T-helper 2 cell treated with Interferon-gamma antibody and Interleukin-4, amounts not matched to agents 100 ng/mL and 5 ng/mL, for 36 hours (primary cell): ENCODE results near the gene ALG14. TPM values are rescaled to one million over a fixed set of nuclear protein-coding genes. Genes with fewer than 3 reads are reported as not detected.
"Not testable (repeated sequence)": the region's sequence is repeated elsewhere in the genome, so short reads cannot be mapped to it uniquely, and the experiment has no call there.

Experiments used
- intact Hi-C: fragments of 100-400 bp; cut with micrococcal nuclease; formaldehyde crosslinking; loops from one replicate; pipeline ENCODE4 v1.15.1; 2023
- total RNA-seq: library from RNA; stranded (reverse); gene quantifications from 2 replicates; pipeline ENCODE4 v1.2.3, GENCODE V29; 2022

The ALG14 gene, protein sequence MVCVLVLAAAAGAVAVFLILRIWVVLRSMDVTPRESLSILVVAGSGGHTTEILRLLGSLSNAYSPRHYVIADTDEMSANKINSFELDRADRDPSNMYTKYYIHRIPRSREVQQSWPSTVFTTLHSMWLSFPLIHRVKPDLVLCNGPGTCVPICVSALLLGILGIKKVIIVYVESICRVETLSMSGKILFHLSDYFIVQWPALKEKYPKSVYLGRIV
- 3.0 and 3.2 TPM in 2 replicates for total RNA-seq

DNA sequence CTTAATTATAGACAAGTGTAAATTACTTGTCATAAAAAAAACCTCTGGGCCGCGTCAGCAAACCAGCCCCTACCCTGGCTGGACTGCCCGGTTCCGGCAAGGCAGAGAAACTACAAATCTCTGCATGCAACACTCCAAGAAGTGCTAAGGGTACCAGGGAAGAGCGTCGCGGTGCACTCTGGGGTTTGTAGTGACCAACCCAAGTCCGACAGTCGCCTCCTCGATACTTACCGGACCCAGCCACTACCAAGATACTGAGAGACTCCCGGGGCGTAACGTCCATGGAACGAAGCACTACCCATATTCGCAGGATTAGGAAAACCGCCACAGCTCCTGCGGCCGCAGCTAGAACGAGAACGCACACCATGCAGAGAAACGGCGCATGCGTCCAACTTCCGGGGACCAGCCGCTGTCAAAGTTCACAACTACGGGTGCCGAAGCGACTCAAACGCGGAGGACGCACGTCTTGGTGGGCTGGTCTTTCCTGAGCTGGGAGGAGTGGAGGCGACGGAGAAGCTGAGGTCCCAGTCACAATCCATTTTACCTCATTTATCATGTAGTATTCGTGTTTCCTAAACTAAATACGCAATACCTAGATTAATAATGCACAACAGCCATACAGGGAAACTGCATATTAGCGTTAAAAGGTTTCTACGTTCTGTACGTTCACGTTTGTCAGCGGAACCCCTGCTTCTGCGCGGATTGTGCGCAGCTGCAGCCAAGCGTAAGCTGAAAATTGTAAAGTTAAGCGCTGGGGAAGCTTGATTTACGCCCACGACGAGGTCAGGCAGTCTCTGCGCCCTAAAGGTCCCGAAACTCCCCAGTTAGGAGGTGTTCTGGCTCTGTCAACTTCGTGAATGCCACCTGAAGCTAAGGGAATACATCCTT is at the start of gene ALG14:
Gene ALG14, minus strand, starts transcription at position 420 of the 888 bp plus-strand sequence. Its CDS starts 53 bp downstream, at position 367.
- intact Hi-C loops, result loop anchor here (1.0 to 5.0 kb wide), 4 partner anchors 44 to 835 kb away; partner anchors contain the start of genes ABCD3, ARHGAP29 and RWDD3

DNA sequence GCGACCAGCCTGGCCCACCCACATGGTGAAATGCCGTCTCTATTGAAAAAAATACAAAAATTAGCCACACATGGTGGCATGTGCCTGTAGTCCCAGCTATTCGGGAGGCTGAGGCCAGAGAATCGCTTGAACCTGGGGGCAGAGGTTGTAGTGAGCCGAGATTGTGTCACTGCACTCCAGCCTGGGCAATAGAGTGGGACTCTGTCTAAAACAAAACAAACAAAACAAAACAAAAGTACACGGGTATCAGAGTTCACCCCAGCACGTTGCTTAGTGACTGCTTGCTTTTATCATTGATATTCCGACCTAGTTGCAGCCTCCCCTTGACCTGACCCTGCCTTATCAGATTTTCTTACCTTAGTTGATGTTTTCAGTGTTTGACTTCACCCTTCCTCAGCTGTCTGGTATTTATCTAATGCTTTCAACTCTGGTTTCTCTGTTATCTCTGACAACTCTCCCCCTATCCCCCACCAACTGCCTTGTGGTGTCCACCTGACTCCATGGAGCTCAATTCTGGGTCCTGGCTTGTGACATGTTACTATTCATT is 49.5 kb upstream of the ALG14 start:
- intact Hi-C loops, result no loop called here

DNA sequence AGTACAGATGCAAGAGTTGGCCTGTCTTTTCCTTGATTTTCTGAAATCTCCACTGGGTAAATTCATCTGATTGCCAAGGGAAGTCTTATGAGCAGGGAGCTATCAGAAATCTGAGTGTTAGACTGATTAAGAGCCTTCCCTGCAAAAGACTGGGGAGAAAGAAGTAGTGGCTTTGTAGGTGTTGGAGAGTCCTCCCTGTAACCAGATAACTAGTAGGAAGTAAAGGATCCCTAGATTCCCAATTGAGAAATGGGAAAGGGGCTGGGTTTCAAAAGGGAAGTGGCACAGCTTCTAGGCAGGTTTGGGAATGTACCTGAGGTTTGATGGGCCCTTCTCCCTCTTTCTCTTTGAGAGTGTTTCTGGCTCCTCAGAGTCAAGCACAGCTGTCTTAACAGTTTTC is 46.5 kb upstream of the ALG14 start:
- intact Hi-C loops, result loop anchor here (10.0 kb wide), 1 partner anchor 116 kb away; the partner anchor contains the start of gene RWDD3

DNA sequence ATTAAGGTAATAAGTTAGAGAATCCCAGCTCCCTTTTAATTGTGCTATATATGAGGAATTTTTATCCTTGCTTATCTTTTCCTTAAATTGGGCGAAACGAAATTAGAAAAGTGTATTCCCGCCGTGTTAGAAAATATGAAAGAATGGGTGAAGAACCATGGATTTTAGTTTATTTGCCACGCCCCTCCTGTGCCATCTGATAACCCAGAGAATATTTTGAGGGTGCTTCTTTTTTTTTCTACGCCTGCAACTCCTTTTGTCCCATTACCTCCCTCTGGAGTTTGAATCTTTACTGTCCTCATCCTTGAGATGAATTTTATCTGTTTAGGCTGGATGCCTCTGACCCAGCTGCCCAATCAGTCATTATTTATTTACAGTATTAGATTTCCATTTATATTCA is 46.0 kb upstream of the ALG14 start:
- intact Hi-C loops, result loop anchor here (10.0 kb wide), 1 partner anchor 116 kb away; the partner anchor contains the start of gene RWDD3

DNA sequence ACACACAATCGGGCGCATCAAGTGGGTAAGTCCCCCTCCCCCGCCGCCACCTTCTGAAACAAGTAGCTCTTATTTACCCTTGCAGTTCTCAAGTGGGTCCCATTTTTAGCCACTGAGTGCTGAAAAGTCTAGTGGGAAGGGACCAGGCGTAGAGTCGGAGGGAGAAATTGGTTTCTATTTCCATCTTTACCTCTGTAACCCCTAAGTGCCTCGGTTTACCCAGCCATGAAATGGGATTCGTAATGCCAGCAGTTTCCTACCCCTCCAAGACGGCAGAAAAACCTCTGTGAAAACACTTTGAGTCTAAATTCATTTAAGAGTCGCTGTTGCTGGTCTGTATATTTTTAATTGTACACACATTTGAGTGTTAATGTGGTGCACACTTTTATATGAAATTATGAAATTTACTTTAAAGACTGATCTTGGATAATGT is 45.3 kb upstream of the ALG14 start:
- intact Hi-C loops, result loop anchor here (10.0 kb wide), 1 partner anchor 117 kb away; the partner anchor contains the start of gene RWDD3

DNA sequence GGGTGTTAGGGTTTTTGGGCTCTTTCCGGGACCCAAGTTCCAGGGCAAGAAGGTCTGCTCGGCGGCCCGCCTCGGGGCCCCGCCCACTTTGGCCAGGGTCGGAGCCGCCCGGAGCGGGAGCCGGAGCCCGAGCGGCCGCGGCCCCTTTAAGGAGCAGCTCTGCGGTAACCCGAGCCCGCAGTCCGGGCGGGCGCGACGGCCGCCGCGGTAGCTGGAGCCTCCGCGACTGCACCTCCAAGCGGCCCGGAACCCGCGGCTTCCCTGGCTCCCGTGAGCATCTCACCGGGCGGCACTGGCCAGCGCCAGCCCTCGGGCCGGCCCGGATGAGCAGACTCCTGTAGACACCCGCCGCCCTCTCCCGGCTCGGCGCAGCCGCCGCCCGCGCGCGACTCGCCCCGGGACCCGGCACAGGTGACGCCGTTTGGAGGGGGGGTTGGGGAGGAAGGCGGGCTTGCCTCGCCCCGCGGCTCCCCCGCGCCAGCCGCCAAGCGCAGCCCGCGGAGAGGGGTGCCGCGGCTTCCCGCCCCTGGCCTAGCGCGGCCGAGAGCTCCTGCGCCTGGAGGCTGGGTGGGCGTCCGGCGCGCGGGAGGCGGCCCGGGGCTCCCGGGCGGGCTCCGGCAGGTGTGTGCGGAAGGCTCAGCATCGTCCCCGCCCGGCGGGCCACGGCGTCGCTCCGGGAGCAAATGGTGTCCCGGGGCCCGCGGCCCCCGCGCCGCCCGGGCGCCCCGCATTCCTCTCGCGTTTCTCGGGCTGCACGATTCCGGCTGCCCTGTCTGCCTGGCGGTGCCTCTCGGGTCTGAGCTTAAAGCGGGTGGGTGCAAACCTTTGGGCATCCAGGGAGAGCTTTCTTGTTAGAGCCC is 44.7 kb upstream of the ALG14 start, which contains the start of gene TLCD4:
Gene TLCD4, plus strand, starts transcription at position 149 of the 860 bp plus-strand sequence. CDS start 26,547 bp downstream, outside the sequence.
- intact Hi-C loops, result loop anchor here (10.0 kb wide), 1 partner anchor 117 kb away; the partner anchor contains the start of gene RWDD3

DNA sequence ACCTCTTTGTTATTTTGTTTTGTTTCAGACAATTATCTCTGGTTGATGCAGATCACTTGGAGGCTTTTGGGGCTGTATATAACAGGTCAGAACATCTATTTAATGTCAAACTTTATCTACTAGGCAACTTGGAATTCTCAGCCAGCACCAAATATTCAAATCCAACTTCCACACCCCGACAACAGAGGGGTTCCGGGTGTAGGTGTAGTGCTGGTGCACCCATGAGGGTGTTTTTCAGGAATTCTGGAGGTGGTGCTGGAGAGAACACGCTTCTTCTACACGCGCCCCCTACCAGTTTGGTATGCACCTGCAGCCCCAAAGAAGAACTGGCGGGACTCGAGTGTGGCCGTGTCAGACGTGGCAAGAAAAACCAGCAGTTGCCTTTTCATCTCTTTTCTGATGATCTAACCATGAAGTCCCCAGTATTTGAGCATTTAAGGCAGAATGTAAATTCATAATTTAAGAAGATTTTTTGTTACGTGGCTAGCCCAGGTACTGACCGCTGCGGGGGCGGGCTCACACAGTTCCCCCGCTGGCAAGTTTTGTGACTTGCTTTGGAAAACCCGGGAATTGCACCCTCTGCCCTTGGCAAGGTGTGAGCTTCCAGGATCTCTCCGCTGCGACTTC is 43.9 kb upstream of the ALG14 start:
- intact Hi-C loops, result loop anchor here (1.0 to 10.0 kb wide), 2 partner anchors 43 to 118 kb away; partner anchors contain the start of gene RWDD3

DNA sequence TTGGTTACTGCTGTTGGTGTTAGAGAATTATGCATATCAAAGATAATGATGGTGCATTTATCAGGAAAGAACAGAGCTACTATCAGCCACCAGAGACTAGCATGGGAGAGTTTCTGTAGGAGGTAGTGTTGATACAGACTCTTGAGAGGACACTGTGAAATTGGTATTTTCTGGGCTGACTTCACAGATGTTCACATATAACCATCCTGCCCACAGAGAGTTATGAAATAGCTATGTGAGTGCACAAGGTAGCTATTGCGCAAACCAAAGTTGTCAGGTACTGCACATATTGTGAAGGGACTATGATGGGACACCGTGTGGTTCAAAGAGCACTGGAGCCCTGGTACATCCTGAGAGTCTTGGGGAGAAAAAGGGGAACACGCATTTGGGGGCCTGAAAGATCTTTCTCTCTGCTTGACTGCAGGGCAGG is 43.0 kb upstream of the ALG14 start:
- intact Hi-C loops, result loop anchor here (1.0 to 10.0 kb wide), 2 partner anchors 42 to 119 kb away; partner anchors contain the start of gene RWDD3

DNA sequence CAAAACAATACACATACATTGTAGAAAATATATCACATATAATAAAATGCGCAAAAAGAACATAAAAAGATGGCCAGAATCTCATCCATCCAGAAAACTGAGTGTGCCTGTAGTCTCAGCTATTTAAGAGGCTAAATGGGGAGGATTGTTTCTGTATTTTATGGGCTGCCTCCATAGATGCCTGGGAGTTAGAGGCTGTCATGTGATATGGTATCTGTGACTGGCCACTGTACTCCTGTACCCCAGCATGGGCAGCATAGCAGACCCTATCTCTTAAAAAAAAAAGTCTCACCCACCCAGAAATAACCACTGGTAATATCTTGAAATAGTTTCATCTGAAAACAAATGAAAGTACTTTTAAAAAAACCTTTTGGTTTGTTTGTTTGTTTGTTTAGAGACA is 40.9 kb upstream of the ALG14 start:
- intact Hi-C loops, result loop anchor here (10.0 kb wide), 1 partner anchor 121 kb away; the partner anchor contains the start of gene RWDD3

DNA sequence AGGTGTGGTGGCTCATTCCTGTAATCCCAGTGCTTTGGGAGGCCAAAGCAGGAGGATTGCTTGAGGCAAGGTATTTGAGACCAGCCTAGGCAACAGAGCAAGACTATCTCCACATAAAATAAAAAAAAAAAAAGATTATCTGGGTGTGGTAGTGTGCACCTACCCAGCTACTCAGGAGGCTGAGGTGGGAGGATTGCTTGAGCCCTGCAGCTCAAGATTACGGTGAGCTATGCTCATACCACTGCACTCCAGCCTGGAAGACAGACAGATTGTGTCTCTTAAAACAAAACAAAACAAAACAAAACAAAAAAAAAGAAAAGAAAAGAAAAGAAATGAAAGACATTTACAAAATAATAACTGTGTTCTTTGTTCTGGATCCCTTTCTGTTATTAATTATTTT is 38.3 kb upstream of the ALG14 start:
- intact Hi-C loops, result loop anchor here (10.0 kb wide), 1 partner anchor 124 kb away; the partner anchor contains the start of gene RWDD3

DNA sequence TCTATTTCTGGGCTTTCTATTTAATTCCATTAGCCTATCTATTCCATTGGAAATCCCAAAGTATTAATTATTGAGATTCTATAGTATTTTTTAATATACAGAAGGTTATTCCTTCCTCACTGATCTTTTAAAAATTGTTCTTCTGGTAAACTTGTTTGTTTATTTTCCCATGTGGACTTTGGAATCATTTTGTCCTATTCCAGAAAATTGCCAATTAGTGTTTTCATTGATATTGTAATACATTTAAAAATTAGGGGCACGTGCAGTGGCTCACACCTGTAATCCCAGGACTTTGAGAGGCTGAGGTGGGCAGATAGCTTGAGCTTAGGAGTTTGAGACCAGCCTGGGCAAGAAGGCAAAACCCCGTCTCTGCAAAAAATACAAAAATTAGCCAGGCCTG is 36.0 kb upstream of the ALG14 start:
- intact Hi-C loops, result no loop called here

DNA sequence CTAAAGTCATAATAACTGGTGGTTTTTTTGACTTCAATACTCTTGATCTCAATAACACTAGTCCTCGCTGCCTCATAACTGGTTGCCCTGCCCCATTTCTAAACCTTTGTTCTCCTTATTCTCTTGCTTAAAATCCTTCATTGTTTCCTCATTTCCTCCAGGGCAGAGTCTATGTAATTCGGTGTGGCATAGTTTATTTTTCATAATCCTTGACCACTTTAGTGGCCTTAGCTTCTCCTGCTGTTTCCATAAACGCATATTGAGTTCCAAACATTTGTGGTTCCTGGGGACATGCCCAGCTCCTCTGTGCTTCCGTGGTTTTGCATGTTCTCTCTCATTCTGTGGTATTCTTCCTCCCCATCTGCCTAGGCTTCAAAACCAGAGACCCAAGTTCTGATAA is 25.4 kb upstream of the ALG14 start:
- intact Hi-C loops, result no loop called here

DNA sequence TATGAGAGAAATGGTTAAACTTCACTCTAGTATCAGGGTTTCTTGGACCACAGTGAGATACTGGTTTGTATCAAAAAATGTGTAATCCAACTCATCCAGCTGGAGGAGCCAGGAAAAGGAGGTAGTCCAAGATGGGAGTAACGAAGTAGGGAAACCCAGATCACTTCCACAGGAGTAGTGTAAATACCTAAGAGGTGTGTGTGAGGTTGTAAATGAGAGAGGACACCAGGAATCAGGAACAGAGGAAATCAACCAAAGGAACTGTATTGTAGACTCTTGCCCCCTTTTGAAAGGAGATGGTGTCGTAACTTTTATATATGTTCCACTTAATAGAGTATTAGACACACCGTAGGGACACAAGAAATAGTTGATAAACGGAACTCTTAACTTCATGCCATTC is 24.7 kb upstream of the ALG14 start:
- intact Hi-C loops, result no loop called here

DNA sequence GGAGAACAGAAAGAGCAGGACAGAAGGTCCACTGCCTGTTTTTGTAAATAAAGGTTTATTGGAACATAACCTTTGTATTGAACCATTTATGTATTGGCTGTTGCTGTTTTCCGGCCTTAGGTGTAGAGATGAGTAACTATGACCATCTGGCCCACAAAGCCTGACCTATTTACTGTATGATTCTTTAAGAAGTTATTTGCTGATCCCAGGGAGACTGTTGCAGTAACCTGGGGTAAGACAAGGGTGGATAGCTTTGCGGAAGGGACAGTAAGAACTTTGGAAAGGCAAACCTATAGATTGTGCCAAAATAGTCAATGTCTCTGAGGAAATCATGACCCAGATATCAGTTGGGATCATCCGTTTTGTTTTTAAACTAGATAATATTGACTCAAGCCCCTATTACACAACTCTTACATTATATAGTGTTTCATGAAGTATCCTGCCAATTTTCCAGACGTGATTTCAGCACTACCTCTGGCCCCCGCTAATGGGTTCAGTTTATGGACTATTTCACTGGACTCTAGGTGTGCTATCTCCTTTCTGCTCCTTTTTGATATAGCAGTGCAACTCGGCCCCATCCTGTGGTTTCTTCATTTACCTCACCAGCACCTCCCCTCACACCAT is 23.6 kb upstream of the ALG14 start:
- intact Hi-C loops, result no loop called here

DNA sequence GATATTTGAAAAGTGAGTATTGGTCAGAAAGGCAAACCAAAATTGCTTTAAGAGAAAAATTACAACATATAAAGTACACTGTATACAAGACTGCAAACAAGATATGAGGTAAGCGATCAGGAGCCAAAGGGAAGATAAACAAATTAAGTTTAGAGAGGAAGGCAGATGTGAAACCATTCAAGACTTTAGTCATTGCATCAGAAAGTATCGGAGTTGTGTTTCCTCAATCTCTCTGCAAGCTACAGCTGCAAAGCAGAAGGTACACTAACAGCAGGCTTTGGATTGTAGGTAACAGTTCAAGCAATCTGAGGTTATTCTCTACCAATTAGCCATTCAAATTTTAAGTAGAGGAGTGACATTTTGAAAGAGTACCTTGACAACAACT is 23.1 kb upstream of the ALG14 start:
- intact Hi-C loops, result no loop called here

DNA sequence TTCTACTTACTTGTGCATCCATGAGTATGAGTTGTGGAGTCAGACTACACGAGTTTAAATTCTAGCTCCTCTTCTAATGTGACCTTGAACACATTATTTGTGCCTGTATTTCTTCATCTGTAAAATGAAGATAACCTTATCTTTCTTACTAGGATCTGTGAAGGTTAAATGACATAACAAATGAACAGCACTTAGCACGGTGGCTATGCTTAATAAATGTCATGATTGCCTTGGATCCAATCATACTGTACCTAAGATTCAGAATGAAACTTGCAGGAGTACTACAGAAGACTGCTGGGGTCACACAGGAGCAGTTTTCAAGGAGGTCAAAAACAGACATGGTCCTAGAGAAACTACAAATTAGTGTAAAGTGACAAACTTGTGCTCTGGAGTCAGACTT is 22.2 kb upstream of the ALG14 start:
- intact Hi-C loops, result no loop called here

DNA sequence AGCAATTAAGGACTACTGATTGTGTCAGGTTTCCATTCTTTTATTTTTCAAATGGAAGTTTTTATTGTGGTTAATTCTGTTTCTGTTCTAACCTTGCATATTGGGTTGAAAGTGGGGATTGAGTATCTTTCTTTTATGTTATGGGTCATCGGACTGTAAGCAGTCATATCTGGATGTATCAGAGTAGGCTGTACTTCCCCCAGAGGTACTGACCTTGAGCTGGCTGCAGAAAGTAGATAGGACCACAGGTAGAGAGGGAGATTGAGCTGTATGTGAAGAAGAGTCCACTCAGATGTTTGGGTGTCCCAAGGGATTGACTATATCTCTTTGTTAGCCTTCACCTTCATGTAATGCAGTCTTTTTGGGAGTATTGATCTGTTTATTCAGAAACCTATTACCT is 20.5 kb upstream of the ALG14 start:
- intact Hi-C loops, result no loop called here

DNA sequence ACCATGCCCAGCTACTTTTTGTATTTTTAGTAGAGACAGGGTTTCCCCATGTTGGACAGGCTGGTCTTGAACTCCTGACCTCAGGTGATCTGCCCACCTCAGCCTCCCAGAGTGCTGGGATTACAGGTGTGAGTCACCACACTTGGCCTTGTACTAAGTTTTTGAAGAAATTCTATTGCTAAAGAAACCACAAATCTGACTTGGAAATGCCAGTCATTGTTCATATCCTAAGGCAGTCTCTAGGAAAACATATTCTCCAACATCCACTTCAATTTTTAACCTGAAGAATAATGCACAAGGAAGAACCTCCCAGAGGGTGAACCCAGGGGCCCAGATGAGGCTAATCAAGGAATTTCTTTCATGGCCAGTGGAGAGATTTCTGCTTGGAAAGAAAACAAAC is 20.1 kb upstream of the ALG14 start:
- intact Hi-C loops, result not testable (repeated sequence)

DNA sequence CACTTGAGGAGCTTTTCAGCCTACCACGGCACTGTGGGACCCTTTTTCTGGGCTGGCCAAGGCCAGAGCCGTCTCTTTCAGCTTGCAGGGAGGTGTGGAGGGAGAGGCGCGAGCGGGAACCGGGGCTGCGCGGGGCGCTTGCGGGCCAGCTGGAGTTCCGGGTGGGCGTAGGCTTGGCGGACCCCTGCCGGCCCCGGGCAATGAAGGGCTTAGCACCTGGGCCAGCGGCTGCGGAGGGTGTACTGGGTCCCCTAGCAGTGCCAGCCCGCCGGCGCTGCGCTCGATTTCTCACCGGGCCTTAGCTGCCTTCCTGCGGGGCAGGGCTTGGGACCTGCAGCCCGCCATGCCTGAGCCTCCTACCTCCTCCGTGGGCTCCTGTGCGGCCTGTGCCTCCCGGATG is 18.5 kb upstream of the ALG14 start:
- intact Hi-C loops, result not testable (repeated sequence)
